ENCODE data around the gene ADCY1.

DNA sequence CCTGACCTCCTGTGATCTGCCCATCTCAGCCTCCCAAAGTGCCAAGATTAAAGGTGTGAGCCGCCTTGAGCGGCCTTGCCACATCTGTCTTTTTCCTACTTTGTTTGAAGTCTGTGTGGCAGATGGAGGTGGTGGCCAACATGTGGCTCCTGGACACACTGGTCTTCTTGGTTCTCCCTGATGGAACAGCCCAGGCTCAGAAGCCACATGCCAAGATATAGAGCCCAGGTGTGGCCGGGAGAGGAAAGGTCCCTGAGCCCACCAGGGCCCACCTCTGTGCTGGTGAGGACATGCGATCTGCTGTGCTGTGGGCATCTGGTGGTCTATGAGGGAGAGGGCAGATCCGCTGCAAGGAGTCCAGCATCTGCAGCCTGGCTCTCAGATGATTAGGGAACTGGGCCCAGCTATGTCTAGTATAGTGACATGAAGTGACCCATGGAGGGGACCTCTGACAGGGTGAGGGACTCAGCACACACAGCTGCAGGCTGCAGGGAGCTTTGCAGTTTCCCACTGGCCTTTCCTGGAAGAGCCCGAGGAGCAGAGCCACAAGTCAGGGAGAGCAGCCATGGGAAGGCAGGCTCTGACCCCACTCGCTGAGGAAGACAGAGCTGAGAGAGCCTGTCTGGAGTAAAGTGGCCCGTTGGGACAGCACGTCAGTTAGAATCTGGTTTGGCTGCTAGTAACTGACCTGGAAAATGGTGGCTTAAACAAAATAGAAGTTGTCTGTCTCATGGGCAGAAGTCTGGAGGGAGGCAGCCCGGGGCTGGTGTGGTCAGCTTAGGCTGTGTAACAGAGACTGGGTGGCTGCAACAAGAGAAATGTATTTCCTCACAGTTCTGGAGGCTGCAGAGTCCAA is 25.9 kb downstream of the ADCY1 start:
- TF ChIP-seq, protein P1, sequence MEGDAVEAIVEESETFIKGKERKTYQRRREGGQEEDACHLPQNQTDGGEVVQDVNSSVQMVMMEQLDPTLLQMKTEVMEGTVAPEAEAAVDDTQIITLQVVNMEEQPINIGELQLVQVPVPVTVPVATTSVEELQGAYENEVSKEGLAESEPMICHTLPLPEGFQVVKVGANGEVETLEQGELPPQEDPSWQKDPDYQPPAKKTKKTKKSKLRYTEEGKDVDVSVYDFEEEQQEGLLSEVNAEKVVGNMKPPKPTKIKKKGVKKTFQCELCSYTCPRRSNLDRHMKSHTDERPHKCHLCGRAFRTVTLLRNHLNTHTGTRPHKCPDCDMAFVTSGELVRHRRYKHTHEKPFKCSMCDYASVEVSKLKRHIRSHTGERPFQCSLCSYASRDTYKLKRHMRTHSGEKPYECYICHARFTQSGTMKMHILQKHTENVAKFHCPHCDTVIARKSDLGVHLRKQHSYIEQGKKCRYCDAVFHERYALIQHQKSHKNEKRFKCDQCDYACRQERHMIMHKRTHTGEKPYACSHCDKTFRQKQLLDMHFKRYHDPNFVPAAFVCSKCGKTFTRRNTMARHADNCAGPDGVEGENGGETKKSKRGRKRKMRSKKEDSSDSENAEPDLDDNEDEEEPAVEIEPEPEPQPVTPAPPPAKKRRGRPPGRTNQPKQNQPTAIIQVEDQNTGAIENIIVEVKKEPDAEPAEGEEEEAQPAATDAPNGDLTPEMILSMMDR (conservative IDR thresholded peaks at IDR 0.05 in 1 of 2, IDR thresholded peaks at IDR 0.05 in 1 of 2; ENCODE audit: low read depth in 1 of 2, low read length in 2 of 2) = no peak
- no peak for TF ChIP-seq EZH2 (IDR thresholded peaks at IDR 0.05; ENCODE audit: low read length, missing control alignments)
